H1 (cell line): ENCODE data around the gene RPS19. TPM values are rescaled to one million over a fixed set of nuclear protein-coding genes. Genes with fewer than 3 reads are reported as not detected.

Experiments
- CTCF ChIP-seq, 3 experiments: IDR thresholded peaks; 1 replicate in 2 of 3; 2 replicates in 1 of 3; pipeline versions ENCODE4 v1.5.1 to v1.6.1; 2011; ENCODE audit warnings: low read length in 3 of 3, mild to moderate bottlenecking in 3 of 3, inconsistent platforms in 2 of 3, low read depth in 1 of 3, moderate library complexity in 1 of 3; ENCODE audit not compliant: insufficient read depth in 1 of 3; ENCODE audit errors: control extremely low read depth in 1 of 3
- EP300 ChIP-seq, 2 experiments: IDR thresholded peaks; 1 replicate in 1 of 2; 2 replicates in 1 of 2; pipeline ENCODE4 v1.6.1; 2011 to 2012; ENCODE audit warnings: low read depth in 2 of 2, low read length in 2 of 2, mild to moderate bottlenecking in 2 of 2, borderline replicate concordance in 1 of 2, inconsistent platforms in 1 of 2, moderate library complexity in 1 of 2
- GTF2F1 ChIP-seq: IDR thresholded peaks from 2 replicates; pipeline ENCODE4 v1.6.1; 2012; ENCODE audit warnings: low read depth, low read length, improper control_type of control experiment, borderline replicate concordance
- USF2 ChIP-seq: IDR thresholded peaks from 2 replicates; pipeline ENCODE4 v1.6.1; 2011; ENCODE audit warnings: low read length, improper control_type of control experiment
- ZNF274 ChIP-seq: IDR thresholded peaks from 2 replicates; pipeline ENCODE4 v1.7.0; 2012; ENCODE audit warnings: low read length, borderline replicate concordance; ENCODE audit errors: extremely low read depth
- polyA plus RNA-seq, 7 experiments: library from polyadenylated mRNA; depleted of rRNA in 3 of 7; stranded (reverse) in 5 of 7; unstranded in 2 of 7; fragments of >200 nt in 5 of 7; fragments of 200-250 nt in 2 of 7; gene quantifications; 1 replicate in 5 of 7; 2 replicates in 1 of 7; 4 replicates in 1 of 7; pipeline versions ENCODE4 v1.2.1 to v1.2.3, GENCODE V29; 2011 to 2013; ENCODE audit warnings: missing spikeins in 2 of 7, mixed read lengths in 2 of 7
- total RNA-seq: library from RNA; stranded (reverse); fragmentation: NEBNext Ultra II Directional; extraction: Animal tissue kit (Norgen Biotek cat#: 25700); gene quantifications from 2 replicates; pipeline ENCODE4 v1.2.1, GENCODE V29; 2021

Gene RPS19
- total and polyA plus RNA-seq, 2 of the 8 experiments (the other 6 are each of a cell fraction or from before 2014, with no cell fraction given), result 2,817 to 5,751 TPM

GRCh38 chr19:41905273-41906002, 45.4 kb downstream of the RPS19 start (continued):
- TF ChIP-seq USF2 (no peak), EP300 (IDR thresholded peaks at IDR 0.05; ENCODE audit: borderline replicate concordance in 1 of 2, low read depth in 2 of 2, low read length in 2 of 2) (no peak), CTCF (IDR thresholded peaks at IDR 0.05; ENCODE audit: control extremely low read depth in 1 of 3, insufficient read depth in 1 of 3, low read depth in 1 of 3, low read length in 3 of 3) (no peak), ZNF274 (no peak), GTF2F1 (no peak)
